ENCODE results near the gene TAS2R14.

TAS2R14 gene

DNA sequence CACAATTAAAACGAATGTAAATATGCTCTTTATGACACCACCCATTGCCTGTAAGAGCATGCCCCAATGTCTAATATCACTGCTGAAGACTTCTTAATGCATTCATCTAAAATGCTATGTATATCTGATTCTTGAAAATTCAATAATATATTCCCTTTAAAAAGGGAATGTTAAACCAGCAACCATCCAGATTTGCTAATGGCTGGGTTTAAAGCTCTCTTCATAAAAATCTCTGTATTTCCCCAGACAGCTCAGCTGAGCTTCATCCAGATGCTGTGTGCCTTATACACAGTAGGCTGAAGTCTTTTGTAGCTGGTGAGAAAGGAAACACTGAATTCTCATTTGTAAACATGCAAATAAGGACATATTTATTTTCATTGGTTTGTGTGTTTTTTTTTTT, at the start of gene TAS2R14:
Gene TAS2R14, minus strand, starts transcription at position 101 of the 400 bp plus-strand sequence. Its CDS starts 56 bp downstream, at position 45.
- no peak for DNase-seq

DNA sequence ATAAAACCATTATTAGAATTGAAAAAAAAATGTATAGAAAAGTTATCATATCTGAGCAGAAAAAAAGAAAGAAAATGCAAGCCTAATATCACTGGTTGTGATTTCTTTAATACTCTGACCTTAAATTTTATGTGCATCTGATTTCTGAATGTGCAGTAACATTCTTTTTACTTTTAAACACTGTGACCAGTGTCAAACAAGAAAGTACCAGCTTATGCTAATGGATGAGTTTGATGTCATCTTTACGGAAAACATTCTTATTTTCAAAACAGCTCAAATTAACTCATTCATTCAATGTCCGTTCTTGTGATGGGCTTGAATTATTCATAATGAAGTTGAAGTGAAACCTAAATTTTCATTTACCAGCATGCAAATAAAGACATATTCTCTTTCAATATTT, 47.7 kb upstream of the TAS2R14 start, which contains the start of gene TAS2R50:
Gene TAS2R50, minus strand, starts transcription at position 101 of the 400 bp plus-strand sequence. Its CDS starts 52 bp downstream, at position 49.
- DNase-seq, result no peak

DNA sequence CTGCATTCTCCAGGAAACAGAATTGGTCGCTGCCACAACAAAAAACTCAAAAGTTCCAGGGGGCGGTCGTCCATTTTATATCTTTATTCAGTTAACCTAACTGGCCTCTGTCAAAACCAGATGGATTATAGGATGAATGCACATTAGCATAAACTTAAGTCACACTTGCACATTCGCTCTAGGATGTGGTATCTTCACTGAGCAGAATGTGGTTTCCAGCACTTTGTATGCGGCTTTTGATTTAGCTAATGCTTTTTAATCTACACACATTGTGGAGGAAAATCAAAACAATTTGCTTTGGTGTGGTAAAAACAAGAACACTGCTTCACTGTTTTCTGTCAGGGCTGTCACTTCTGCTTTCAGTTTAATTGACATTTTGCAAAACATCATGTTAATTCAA, 43.2 kb upstream of the TAS2R14 start:
- no peak for DNase-seq

- DNase-seq, result no peak
These were observed 35.9 kb upstream of the TAS2R14 start for GRCh38 chr12:10974965-10975364.

DNA sequence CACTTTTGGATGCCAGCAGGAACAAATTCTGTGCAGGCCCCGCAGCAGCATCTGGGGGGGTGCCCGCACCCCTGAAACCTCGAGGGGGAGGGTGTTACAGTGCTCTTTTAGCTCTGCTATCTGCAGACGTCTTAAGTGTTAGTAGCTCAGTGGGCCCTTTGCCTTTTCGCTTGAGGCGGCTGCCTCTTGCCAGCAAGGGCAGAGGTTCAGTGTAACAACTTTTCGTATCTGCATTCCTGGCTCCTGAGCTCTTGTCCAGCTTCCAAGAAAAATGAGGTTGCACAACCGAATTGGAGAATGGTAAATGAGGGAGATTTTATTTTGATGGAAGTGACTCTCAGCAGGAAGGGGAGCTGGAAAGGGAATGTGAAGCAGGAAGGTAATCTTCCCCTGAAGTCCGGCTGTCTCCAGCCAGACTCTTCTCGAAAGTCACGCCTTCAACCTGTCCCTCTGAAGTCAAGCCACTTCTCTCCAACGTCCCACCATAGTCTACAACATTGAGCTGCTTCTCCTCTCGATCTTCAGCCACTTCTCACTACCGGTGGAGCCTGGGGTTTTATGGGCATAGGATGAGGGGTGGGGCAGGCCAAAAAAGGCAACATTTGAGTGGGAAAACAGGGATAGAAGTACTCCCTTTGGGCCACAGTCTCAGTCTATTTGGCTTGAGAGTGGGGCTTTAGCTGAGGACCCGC, 29.8 kb upstream of the TAS2R14 start:
- no peak for DNase-seq

DNA sequence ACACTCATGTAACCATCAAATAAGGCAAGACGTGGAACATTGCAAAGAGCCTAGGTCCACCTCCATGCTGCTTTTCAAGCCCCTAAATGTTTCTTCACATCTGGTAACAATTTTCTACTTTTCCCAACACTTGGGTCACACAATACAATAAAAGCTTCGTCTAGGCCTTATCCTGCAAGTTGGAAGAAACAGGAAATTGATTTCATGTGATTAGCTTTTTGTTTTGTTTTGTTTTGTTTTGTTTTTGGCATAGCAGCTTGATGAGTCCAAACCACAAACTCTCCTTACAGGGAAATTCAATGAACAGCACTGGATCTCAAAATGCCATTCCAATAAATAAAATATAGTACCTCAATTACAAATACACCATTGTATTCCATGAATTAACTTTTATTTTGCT, 28.3 kb upstream of the TAS2R14 start:
- DNase-seq, result no peak

DNA sequence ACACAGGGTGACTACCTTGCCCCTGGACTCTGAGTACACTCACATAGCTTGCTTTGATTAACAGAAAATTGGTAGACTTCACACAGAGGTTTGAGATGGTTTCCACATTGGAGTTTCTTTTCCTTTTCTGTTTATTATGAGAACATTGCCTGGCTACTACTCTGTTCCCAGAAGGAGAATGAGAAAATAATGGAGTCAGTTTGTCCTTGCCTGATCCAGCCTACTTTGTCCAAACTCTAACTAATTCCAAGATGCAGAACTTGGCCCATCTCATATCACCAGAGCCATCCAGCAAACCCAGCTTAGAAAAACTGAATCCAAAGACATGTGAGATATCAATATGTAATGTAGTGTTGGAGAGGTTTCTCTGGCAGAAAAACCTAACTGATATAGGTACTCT, 27.3 kb upstream of the TAS2R14 start:
- DNase-seq, result no peak

DNA sequence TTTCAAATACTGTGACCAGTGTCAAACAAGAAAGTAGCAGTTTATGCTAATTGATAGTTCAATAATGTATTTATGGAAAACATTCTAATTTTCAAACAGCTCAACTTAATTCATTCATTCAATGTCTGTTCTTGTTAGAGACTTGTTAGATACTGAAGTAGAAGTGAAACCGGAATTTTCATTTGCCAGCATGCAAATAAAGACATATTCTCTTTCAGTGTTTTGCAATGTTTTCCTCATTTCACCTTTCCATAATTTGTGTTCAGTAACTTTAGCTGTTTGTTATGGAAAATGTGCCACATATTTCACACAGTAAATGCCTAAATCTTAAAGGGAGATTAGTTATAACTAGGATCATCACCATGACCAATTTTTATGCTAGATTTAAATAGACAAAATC, 26.4 kb upstream of the TAS2R14 start:
- no peak for DNase-seq

- no peak for DNase-seq
These were observed 21.1 kb upstream of the TAS2R14 start for GRCh38 chr12:10960211-10960610.

DNA sequence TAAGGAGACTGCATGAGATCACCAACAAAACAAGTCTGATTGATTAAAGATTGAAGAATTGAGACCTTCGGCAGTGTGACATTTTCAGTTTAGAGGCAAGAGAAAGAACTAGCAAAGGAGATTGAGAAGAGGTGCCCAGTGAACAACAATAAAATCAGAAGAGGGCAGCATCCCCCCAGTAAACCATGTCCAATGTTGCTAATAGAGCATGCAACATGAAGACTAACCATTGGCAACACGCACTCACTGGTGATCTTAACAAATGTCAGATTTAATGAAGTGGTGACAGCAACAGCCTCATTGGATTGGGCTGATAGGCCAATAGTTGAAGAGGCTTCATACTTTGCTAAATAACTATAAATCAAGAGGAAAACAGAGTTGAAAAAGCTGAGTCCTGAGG, 20.7 kb upstream of the TAS2R14 start:
- DNase-seq, result no peak

DNA sequence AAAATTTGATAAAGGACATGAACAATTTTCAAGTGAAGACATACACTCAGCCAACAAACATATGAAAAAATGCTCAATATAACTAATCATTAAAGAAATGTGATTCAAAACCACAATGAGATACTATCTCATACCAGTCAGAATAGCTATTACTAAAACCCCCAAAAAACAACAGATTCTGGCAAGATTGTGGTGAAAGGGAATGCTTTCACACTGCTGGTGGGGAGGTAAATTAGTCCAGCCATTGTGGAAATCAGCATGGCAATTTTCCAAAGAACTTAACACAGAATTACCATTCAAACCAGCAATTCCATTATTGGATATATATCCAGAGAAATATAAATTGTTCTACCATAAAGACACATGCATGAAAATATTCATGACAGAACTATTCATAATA, 18.7 kb upstream of the TAS2R14 start:
- no peak for DNase-seq

- no peak for DNase-seq
These were observed 17.0 kb upstream of the TAS2R14 start for GRCh38 chr12:10956085-10956484.

DNA sequence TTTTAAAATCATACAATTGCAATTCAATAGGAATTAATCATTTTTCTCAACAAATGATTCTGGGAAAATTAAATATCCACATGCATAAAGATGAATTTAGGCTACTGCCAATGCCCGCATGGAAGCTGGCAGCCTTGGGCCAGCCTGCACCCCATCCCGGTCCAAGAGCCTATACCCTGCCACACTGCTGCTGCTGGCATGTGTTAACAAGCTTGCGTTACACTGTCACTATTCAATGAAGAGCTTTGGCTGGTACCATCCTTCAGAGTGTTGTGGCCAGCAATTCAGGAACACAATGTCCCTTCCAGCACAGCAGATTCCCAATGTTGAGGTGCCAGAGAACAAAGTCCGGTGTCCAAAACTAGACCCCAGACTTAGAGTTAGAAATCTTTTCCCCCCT, 13.6 kb upstream of the TAS2R14 start:
- DNase-seq, result no peak

DNA sequence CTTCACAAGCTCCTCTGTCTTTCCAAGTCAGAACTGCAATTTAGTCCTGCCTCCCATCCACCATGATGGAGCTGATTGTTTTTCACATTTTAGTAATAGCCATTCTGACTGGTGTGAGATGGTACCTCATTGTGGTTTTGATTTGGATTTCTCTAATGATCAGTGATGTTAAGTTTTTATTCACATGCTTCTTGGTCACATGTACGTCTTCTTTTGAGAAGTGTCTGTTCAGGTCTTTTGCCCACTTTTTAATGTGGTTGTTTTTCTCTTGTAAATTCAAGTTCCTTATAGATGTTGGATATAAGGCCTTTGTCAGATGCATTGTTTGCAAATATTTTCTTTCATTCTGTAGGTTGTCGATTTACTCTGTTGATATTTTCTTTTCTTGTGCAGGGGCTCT, 4.1 kb upstream of the TAS2R14 start:
- no peak for DNase-seq

DNA sequence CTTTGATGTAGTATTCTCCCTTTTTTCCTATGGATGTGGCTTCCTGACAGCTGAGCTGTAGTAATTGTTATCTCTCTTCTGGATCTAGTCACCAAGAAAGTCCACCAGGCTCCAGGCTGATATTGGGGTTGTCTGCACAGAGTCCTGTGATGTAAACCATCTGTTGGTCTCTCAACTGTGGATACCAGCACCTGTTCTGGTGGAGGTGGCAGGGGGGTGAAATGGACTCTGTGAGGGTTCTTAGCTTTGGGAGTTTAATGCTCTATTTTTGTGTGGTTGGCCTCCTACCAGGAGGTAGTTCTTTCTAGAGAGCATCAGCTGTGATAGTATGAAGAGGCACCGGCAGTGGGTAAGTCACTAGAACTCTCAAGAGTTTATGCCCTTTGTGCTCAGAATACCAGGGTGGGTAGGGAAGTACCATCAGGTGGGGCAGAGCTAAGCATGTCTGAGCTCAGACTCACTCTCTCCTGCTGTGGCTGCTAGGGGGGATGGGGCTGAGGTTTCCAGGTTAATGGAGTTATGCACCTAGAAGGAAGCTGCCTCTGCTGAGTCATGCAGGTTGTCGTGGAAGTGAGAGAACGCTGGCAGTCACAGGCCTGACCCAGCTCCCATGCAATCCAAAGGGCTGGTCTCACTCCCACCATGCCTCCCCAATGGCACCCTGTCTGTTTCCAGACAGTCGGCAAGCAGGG, 3.0 kb upstream of the TAS2R14 start:
- no peak for DNase-seq

- DNase-seq, result no peak
These were observed 2.3 kb upstream of the TAS2R14 start for GRCh38 chr12:10941369-10941768.

GRCh38 chr12:10940389-10940788, 1.3 kb upstream of the TAS2R14 start:
- no peak for DNase-seq

DNA sequence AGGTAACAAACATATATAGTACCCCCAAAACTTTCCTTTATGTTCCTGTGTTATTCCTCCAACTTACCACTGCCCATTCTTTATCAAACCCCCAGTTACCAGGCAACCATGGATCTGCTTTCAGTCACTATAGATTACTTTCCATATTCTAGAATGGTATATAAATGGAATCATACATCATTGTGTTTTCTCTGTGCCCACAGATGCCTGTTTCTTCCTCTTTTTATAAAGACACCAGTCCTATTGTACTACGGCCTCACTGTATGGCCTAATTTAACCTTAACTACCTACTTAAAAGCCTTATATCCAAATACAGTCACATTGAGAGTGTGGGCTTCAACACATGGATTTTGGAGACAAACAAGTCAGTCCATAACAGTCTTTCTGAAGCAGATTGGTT, 2.6 kb downstream of the TAS2R14 start:
- DNase-seq, result no peak

DNA sequence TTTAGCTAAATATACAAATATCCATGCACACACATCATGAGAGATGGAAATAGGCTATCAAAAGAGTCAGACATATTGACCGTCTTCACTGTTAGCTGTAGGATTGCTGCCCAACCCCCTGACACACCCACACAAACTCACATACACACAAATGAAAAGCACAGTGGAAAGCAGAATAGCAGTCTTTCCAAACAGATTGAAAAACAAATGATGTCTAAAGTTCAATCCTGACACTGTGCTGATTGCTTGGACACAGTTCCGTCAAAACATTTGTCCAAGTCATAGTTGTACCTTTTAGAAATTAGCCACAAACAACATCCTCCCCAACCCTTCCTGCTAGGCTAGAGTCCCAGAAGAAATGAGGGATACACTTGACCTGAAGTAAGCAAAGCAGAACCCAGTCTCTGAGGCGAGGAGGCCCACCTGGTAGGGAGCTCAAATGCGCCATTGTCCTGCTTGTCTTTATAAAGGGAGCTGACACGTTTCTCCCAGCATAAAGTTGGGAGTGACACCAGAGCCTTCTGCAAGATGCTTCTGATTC, 10.2 kb downstream of the TAS2R14 start, which contains the start of gene PRH2:
Gene PRH2, plus strand, starts transcription at position 491 of the 541 bp plus-strand sequence. Its CDS starts 38 bp downstream, at position 529.
- DNase-seq, result no peak

GRCh38 chr12:10926269-10926668, 12.8 kb downstream of the TAS2R14 start:
- DNase-seq, result no peak

DNA sequence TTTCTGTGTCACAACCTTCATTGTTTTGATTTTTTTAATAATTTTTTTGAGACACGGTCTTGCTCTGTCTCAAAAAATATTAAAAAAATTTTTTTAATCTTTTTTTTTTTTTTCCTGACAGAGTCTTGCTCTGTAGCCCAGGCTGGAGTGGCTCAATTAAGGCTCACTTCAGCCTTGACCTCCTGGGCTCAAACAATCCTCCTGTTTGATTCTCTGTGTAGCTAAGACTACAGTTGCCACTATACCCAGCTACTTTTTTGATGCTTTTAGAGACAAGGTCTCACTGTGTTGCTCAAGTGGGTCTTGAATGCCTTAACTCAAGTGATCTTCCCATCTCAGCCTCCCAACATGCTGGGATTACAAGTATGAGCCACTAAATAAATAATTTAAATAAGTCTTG, 19.3 kb downstream of the TAS2R14 start:
- DNase-seq, result no peak

GRCh38 chr12:10910380-10910779, 28.7 kb downstream of the TAS2R14 start:
- no peak for DNase-seq

DNA sequence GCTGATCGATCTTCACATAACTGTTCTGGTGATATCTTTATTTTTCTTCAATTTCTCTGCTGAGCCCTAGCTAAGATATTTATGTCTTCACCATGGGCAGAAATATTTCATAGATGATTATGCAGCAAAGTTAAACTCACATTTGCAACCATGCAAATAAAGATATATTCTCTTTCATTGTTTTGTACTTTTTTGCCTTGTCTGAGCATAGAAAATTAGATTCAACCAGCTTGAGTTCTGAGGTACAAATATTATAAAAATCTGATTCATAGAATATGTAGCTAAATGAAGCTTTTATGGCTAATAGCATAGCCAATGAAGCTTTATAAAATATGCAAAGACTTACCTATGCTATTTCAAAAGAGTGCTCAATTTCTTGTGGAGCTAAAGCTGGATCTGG, 29.6 kb downstream of the TAS2R14 start, which contains the start of gene TAS2R13:
Gene TAS2R13, minus strand, starts transcription at position 101 of the 400 bp plus-strand sequence. CDS start 264 bp downstream, outside the sequence.
- DNase-seq, result no peak

- DNase-seq, result no peak
These were observed 34.4 kb downstream of the TAS2R14 start for GRCh38 chr12:10904686-10905085.
